Left forelimb (tissue), 1 donor: ENCODE measurements around the gene CLDN3.

Source experiments
- DNase-seq: peaks from one replicate; pipeline ENCODE4 v3.0.0-alpha.2; 2018; ENCODE audit warnings: low spot score

CLDN3 gene

GRCh38 chr7:73770860-73771670 is 995 bp upstream of the CLDN3 start:
- no peak for DNase-seq

- DNase-seq: no peak
These were observed 529 bp downstream of the CLDN3 start for GRCh38 chr7:73769481-73770001.

GRCh38 chr7:73768641-73769480 is 1.2 kb downstream of the CLDN3 start:
- no peak for DNase-seq

- no peak for DNase-seq
These were observed 3.4 kb downstream of the CLDN3 start for GRCh38 chr7:73766556-73767229.

GRCh38 chr7:73762659-73762999 is 7.4 kb downstream of the CLDN3 start:
- DNase-seq: no peak

GRCh38 chr7:73761854-73762658 is 8.0 kb downstream of the CLDN3 start:
- DNase-seq: no peak

GRCh38 chr7:73758581-73759138 is 11.4 kb downstream of the CLDN3 start:
- no peak for DNase-seq

GRCh38 chr7:73749931-73750776 is 19.9 kb downstream of the CLDN3 start:
- no peak for DNase-seq

GRCh38 chr7:73746378-73746777 is 23.7 kb downstream of the CLDN3 start:
- DNase-seq: no peak

GRCh38 chr7:73742753-73743641 is 27.1 kb downstream of the CLDN3 start:
- DNase-seq: no peak

- no peak for DNase-seq
These were observed 27.7 kb downstream of the CLDN3 start for GRCh38 chr7:73742338-73742752.

GRCh38 chr7:73741600-73741999 is 28.5 kb downstream of the CLDN3 start:
- DNase-seq: no peak

- DNase-seq: no peak
These were observed 29.3 kb downstream of the CLDN3 start for GRCh38 chr7:73740771-73741170.

- DNase-seq: no peak
These were observed 29.9 kb downstream of the CLDN3 start for GRCh38 chr7:73740212-73740611.

GRCh38 chr7:73739387-73739767 is 30.7 kb downstream of the CLDN3 start:
- no peak for DNase-seq

GRCh38 chr7:73738612-73739386 is 31.3 kb downstream of the CLDN3 start, which contains the start of gene ABHD11:
ABHD11 (minus strand) TSS chr7:73738802; CDS start chr7:73738770, 32 bp downstream.
- peak; percentile 99 for DNase-seq

- DNase-seq: peak; percentile 74
These were observed 31.9 kb downstream of the CLDN3 start for GRCh38 chr7:73738220-73738611.

GRCh38 chr7:73737491-73738219 is 32.4 kb downstream of the CLDN3 start:
- DNase-seq: no peak
